ENCODE results near the gene PCYT1A.

- TF ChIP-seq ZSCAN20 (CRISPR knock-in tag; IDR thresholded peaks at IDR 0.05; ENCODE audit: borderline replicate concordance) (no peak), FOXC1 (CRISPR knock-in tag; IDR thresholded peaks at IDR 0.05; ENCODE audit: borderline replicate concordance) (0 out of 2 replicates have a peak, but pooled peaks have one; percentile 42), YEATS4 (CRISPR knock-in tag; IDR thresholded peaks at IDR 0.05; ENCODE audit: borderline replicate concordance) (0 out of 2 replicates have a peak, but pooled peaks have one; percentile 12), ZNF879 (CRISPR knock-in tag; IDR thresholded peaks at IDR 0.05) (no peak), HNRNPK (IDR thresholded peaks at IDR 0.05; ENCODE audit: low read depth, low read length, poor library complexity, severe bottlenecking) (no peak), CTCF (CRISPR knock-in tag; IDR thresholded peaks at IDR 0.05) (no peak), SIN3B (IDR thresholded peaks at IDR 0.05; ENCODE audit: low read length) (no peak), ZNF276 (CRISPR knock-in tag; IDR thresholded peaks at IDR 0.05; ENCODE audit: low read depth) (no peak), CREB1 (IDR thresholded peaks at IDR 0.05) (no peak), CREB1 (CRISPR knock-in tag; IDR thresholded peaks at IDR 0.05) (no peak), ZBTB1 (CRISPR knock-in tag; IDR thresholded peaks at IDR 0.05; ENCODE audit: borderline replicate concordance) (no peak), RNF2 (conservative IDR thresholded peaks at IDR 0.05; ENCODE audit: low read depth) (no peak), GLI4 (CRISPR knock-in tag; IDR thresholded peaks at IDR 0.05; ENCODE audit: borderline replicate concordance) (no peak), TARDBP (CRISPR knock-in tag; IDR thresholded peaks at IDR 0.05) (no peak), POLR2A (IDR thresholded peaks at IDR 0.05; ENCODE audit: insufficient read depth in 1 of 2, low read depth in 2 of 2, low read length in 2 of 2) (no peak)
Observed at GRCh38 chr3:196192524-196193051, 94.9 kb downstream of the PCYT1A start.
